Activated CD8-positive, alpha-beta memory T cell treated with anti-CD3 and anti-CD28 coated beads, Interleukin-2, amount 50 U/mL, for 1 hour (primary cell): ENCODE measurements around the gene PHC2.

Experiments
- DNase-seq: peaks from one replicate; pipeline ENCODE4 v3.0.0-alpha.2; 2020; ENCODE audit errors: extremely low read depth

Gene PHC2

GRCh38 chr1:33420870-33421775, 9.8 kb downstream of the PHC2 start:
- no peak for DNase-seq

- DNase-seq: no peak
Observed at GRCh38 chr1:33418811-33419210, 12.1 kb downstream of the PHC2 start.

- DNase-seq: no peak
Observed at GRCh38 chr1:33414879-33415278, 16.0 kb downstream of the PHC2 start.

- DNase-seq: no peak
Observed at GRCh38 chr1:33410091-33410701, 20.7 kb downstream of the PHC2 start.

GRCh38 chr1:33408093-33408436, 22.8 kb downstream of the PHC2 start:
- no peak for DNase-seq

- DNase-seq: no peak
Observed at GRCh38 chr1:33407352-33408092, 23.4 kb downstream of the PHC2 start.

- no peak for DNase-seq
Observed at GRCh38 chr1:33402206-33402605, 28.7 kb downstream of the PHC2 start.

GRCh38 chr1:33401471-33401870, 29.4 kb downstream of the PHC2 start:
- DNase-seq: no peak

GRCh38 chr1:33400153-33400911, 30.6 kb downstream of the PHC2 start:
- no peak for DNase-seq

GRCh38 chr1:33399375-33399774, 31.5 kb downstream of the PHC2 start:
- DNase-seq: no peak

GRCh38 chr1:33397994-33398393, 32.9 kb downstream of the PHC2 start:
- no peak for DNase-seq

GRCh38 chr1:33397125-33397506, 33.8 kb downstream of the PHC2 start:
- DNase-seq: no peak

- no peak for DNase-seq
Observed at GRCh38 chr1:33396188-33397124, 34.4 kb downstream of the PHC2 start.

GRCh38 chr1:33394770-33395169, 36.1 kb downstream of the PHC2 start:
- no peak for DNase-seq

GRCh38 chr1:33393991-33394390, 36.9 kb downstream of the PHC2 start:
- DNase-seq: no peak

- no peak for DNase-seq
Observed at GRCh38 chr1:33393524-33393923, 37.4 kb downstream of the PHC2 start.

GRCh38 chr1:33392639-33393038, 38.3 kb downstream of the PHC2 start:
- DNase-seq: no peak

GRCh38 chr1:33392206-33392605, 38.7 kb downstream of the PHC2 start:
- no peak for DNase-seq

- no peak for DNase-seq
Observed at GRCh38 chr1:33391343-33392078, 39.4 kb downstream of the PHC2 start.

- no peak for DNase-seq
Observed at GRCh38 chr1:33390542-33390941, 40.4 kb downstream of the PHC2 start.
